Activated CD8-positive, alpha-beta T cell treated with anti-CD3 and anti-CD28 coated beads for 36 hours (primary cell): Measurements from ENCODE around the gene RHEB. TPM values are rescaled to one million over a fixed set of nuclear protein-coding genes. Genes with fewer than 3 reads are reported as not detected.

ENCODE experiments used
- ATAC-seq: fragments of 200-7000 bp; cut with Tn5 transposase; one replicate; pipeline ENCODE4 v1.10.0; 2021; ENCODE audit warnings: mild to moderate bottlenecking, moderate library complexity
- CTCF ChIA-PET: fragments of 350-600 bp; sonication (Branson Sonifier 250); formaldehyde crosslinking; loops from one replicate; lab custom pipeline; 2021; ENCODE audit warnings: antibody characterized with exemption; lab: Charles Lee
- POLR2A ChIA-PET: fragments of 350-600 bp; sonication (Branson Sonifier 250); formaldehyde crosslinking; loops from one replicate; lab custom pipeline; 2021; ENCODE audit warnings: antibody characterized with exemption; lab: Charles Lee
- DNase-seq: peaks from one replicate; pipeline ENCODE4 v3.0.0-alpha.2; 2020
- H3K27ac Mint-ChIP-seq: one replicate; pipeline ENCODE4 v1.8.0; 2021; ENCODE audit warnings: mild to moderate bottlenecking, mixed read lengths
- H3K27me3 Mint-ChIP-seq: one replicate; pipeline ENCODE4 v1.8.0; 2021; ENCODE audit warnings: mixed read lengths
- H3K36me3 Mint-ChIP-seq: one replicate; pipeline ENCODE4 v1.8.0; 2021; ENCODE audit warnings: low read depth, mixed read lengths
- H3K4me1 Mint-ChIP-seq: one replicate; pipeline ENCODE4 v1.8.0; 2021; ENCODE audit warnings: low read depth, mixed read lengths
- H3K4me3 Mint-ChIP-seq: one replicate; pipeline ENCODE4 v1.8.0; 2021; ENCODE audit warnings: mild to moderate bottlenecking, moderate library complexity, mixed read lengths
- H3K9me3 Mint-ChIP-seq: one replicate; pipeline ENCODE4 v1.8.0; 2021; ENCODE audit warnings: mixed read lengths
- CTCF ChIP-seq: fragments of 200-600 bp; IDR thresholded peaks from one replicate; pipeline ENCODE4 v1.8.0; 2022; ENCODE audit warnings: antibody characterized with exemption, mild to moderate bottlenecking
- intact Hi-C: fragments of 100-400 bp; cut with micrococcal nuclease; formaldehyde crosslinking; loops from one replicate; pipeline ENCODE4 v1.10.0; 2022
- total RNA-seq, 2 experiments: library from RNA; stranded (reverse); gene quantifications; one replicate each; pipeline ENCODE4 v1.2.3, GENCODE V29; 2021

RHEB gene
- total RNA-seq, 2 experiments from 2014 or later = 42.0 to 42.6 TPM

DNA sequence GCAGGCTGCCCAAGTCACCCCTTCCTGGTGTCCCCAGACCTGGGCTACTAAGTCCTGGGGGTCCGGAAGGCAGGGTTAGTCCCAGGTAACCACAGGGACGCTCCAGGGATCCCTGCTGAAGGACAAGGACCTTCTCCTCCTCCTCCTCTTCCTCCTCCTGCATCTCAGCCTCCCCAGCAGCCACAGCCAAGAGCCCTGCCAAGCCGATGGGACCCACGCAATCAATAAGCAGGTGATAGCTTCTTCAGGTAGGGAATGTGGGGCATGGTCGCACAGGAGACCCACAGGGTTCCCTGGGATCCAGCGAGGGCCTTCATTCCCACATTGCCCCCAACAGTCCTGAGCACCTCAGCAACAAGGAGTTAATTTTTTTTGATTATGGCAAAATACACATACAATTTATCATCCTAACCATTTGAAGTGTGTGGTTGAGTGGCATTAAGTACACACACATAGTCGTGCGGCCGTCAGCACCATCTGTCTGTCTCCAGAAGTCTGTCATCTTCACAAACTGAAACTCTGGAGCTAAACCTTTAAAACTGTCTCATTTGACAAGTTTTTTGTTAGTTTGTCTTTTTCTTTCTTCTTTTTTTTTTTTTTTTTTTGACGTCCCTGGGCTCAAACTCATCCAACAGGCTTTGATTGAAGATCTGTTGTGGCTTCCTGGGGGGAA lies 91.9 kb downstream of the RHEB start:
- TF ChIP-seq CTCF = no peak
- Mint-ChIP-seq H3K4me3 (no peak overlapping the region), H3K4me1 (peaks cover 45% of the 10 kb centered on the region), H3K27ac (no peak overlapping the region), H3K36me3 (no peaks in the 10 kb centered on the region), H3K27me3 (no peaks in the 10 kb centered on the region), H3K9me3 (no peaks in the 10 kb centered on the region)
- no peak for DNase-seq
- ChIA-PET POLR2A (interaction anchor here (1.3 kb wide), 1 partner anchor 13 kb away, joined by 4 read pairs; no protein-coding TSS in a partner anchor), CTCF (interaction anchor here (0.9 to 1.1 kb wide), 2 partner anchors 20 to 60 kb away, joined by 3 read pairs; no protein-coding TSS in a partner anchor)
- intact Hi-C loops = no loop called here
- ATAC-seq = no peak

GRCh38 chr7:151426904-151427704 lies 92.6 kb downstream of the RHEB start:
- H3K27me3 Mint-ChIP-seq = no peaks in the 10 kb centered on the region
- H3K27ac Mint-ChIP-seq = peak overlapping the region; percentile 7
- DNase-seq (no peak), ATAC-seq (no peak)
- H3K4me3 Mint-ChIP-seq = no peak overlapping the region
- intact Hi-C loops = no loop called here
- H3K9me3 Mint-ChIP-seq = no peaks in the 10 kb centered on the region
- peaks cover 40% of the 10 kb centered on the region for H3K4me1 Mint-ChIP-seq
- H3K36me3 Mint-ChIP-seq = no peaks in the 10 kb centered on the region
- ChIA-PET CTCF (no interaction called here), POLR2A (interaction anchor here (1.3 kb wide), 1 partner anchor 14 kb away, joined by 4 read pairs; no protein-coding TSS in a partner anchor)
- no peak for TF ChIP-seq CTCF

DNA sequence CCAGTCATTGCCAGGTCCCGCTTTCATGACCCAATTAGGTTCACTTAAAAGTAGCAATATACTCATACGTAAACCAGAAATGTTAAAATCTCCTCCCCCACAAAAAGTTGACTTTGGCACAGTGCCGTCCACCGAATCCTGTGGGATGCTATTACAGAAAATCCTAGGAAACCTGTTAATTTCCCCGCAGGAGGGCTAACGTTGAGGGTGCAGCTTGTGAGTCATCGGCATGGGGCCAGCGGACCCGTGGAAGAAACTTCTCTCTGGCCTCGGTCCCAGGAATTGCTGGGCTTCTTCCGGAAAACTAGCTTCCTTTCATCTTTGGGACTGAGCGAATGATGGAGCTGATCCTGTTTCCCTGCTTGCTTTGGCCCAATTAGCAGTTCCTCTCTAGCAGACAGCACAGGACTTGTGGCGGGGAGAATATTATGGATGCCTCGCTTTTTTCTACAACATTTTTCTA lies 93.2 kb downstream of the RHEB start:
- TF ChIP-seq CTCF = no peak
- intact Hi-C loops = no loop called here
- Mint-ChIP-seq H3K4me3 (no peak overlapping the region), H3K27ac (no peak overlapping the region), H3K36me3 (no peaks in the 10 kb centered on the region), H3K9me3 (no peaks in the 10 kb centered on the region), H3K27me3 (no peaks in the 10 kb centered on the region), H3K4me1 (peaks cover 37% of the 10 kb centered on the region)
- no peak for ATAC-seq
- POLR2A ChIA-PET = no interaction called here
- CTCF ChIA-PET = interaction anchor here (1.3 kb wide), 1 partner anchor 60 kb away, joined by 3 read pairs; no protein-coding TSS in a partner anchor
- DNase-seq = no peak

DNA sequence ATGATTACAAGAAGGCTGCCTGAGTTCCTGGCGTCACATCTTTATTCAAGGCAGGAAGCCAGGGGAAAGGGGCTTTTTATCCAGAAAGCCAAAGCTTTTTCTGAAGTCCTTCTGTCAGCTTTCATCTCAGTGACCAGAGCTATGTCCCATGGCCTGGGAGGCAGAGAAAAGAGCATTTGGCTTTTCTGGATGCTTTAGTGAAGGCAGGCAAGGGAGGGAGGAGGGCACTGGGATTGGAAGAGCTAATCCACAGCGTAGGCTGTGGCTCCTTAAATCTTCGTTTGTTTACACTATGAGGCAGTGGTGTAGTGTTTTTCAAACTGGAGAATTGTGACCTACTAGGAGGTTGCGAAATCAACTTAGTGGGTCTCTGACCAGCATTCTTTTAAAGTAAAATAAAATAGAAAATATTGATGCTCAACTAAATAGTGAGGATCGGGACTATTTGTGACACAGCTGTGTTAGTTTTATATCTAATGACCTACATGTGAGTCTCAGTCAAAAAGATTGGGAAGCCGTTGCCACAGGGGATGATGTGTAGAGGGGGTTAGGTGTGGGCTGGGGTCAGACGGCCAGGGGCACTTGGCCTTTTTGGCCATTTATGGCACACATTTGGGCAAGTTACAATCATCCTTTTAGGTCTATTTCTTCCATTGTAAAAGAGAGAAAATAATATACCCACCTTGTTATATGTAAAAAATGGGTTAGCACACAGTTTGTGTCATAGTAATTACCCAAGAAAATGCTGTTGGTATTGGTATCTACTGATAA lies 93.8 kb downstream of the RHEB start:
- no peak for ATAC-seq
- POLR2A ChIA-PET = interaction anchor here (1.0 kb wide), 1 partner anchor 70 kb away, joined by 3 read pairs; no protein-coding TSS in a partner anchor
- CTCF ChIA-PET = interaction anchor here (1.2 to 1.3 kb wide), 2 partner anchors 23 to 60 kb away, joined by 3 to 5 read pairs; no protein-coding TSS in a partner anchor

More for the DNA sequence above, 93.8 kb downstream of the RHEB start:
- intact Hi-C loops = no loop called here
- no peak overlapping the region for H3K27ac Mint-ChIP-seq
- TF ChIP-seq CTCF = no peak
- no peak for DNase-seq
- no peaks in the 10 kb centered on the region for H3K36me3 Mint-ChIP-seq
- H3K4me3 Mint-ChIP-seq = no peak overlapping the region
- H3K9me3 Mint-ChIP-seq = no peaks in the 10 kb centered on the region
- H3K4me1 Mint-ChIP-seq = peaks cover 35% of the 10 kb centered on the region
- no peaks in the 10 kb centered on the region for H3K27me3 Mint-ChIP-seq
